Measurements from ENCODE around the gene STX1B.
A peak's percentile ranks its signal among the peaks of the same experiment; 100 is the strongest.

The STX1B gene

GRCh38 chr16:30979170-30980022 lies 31.0 kb downstream of the STX1B start:
- no peak for DNase-seq (ENCODE audit: low read depth)

GRCh38 chr16:30977502-30977901 lies 32.9 kb downstream of the STX1B start:
- DNase-seq (ENCODE audit: low read depth), result no peak

- no peak for DNase-seq (ENCODE audit: low read depth)
These were observed 34.0 kb downstream of the STX1B start for GRCh38 chr16:30976486-30976885.

- DNase-seq (ENCODE audit: low read depth), result no peak
These were observed 36.1 kb downstream of the STX1B start for GRCh38 chr16:30974348-30974747.

- DNase-seq (ENCODE audit: low read depth), result no peak
These were observed 37.6 kb downstream of the STX1B start for GRCh38 chr16:30972872-30973271.

GRCh38 chr16:30971298-30971697 lies 39.1 kb downstream of the STX1B start:
- DNase-seq (ENCODE audit: low read depth), result no peak

- DNase-seq (ENCODE audit: low read depth), result no peak
These were observed 41.1 kb downstream of the STX1B start for GRCh38 chr16:30969246-30969842.

GRCh38 chr16:30967795-30968194 lies 42.6 kb downstream of the STX1B start:
- DNase-seq (ENCODE audit: low read depth), result no peak

- no peak for DNase-seq (ENCODE audit: low read depth)
These were observed 44.3 kb downstream of the STX1B start for GRCh38 chr16:30966033-30966619.

- no peak for DNase-seq (ENCODE audit: low read depth)
These were observed 45.0 kb downstream of the STX1B start for GRCh38 chr16:30965436-30965835.

- no peak for DNase-seq (ENCODE audit: low read depth)
These were observed 45.7 kb downstream of the STX1B start for GRCh38 chr16:30964574-30965226.

GRCh38 chr16:30963925-30964511 lies 46.4 kb downstream of the STX1B start:
- DNase-seq (ENCODE audit: low read depth), result no peak

- no peak for DNase-seq (ENCODE audit: low read depth)
These were observed 49.1 kb downstream of the STX1B start for GRCh38 chr16:30961384-30961783.

GRCh38 chr16:30958175-30959079 lies 52.0 kb downstream of the STX1B start:
- DNase-seq (ENCODE audit: low read depth), result no peak

GRCh38 chr16:30957456-30958174 lies 52.8 kb downstream of the STX1B start, which contains the start of gene SETD1A:
TSS of gene SETD1A (plus strand) at chr16:30957754. CDS start at chr16:30958732, 978 bp downstream.
- DNase-seq (ENCODE audit: low read depth), result peak; percentile 96

- DNase-seq (ENCODE audit: low read depth), result peak; percentile 88
These were observed 53.6 kb downstream of the STX1B start for GRCh38 chr16:30956601-30957455.

- no peak for DNase-seq (ENCODE audit: low read depth)
These were observed 55.4 kb downstream of the STX1B start for GRCh38 chr16:30954993-30955392.

- peak; percentile 35 for DNase-seq (ENCODE audit: low read depth)
These were observed 56.8 kb downstream of the STX1B start for GRCh38 chr16:30953511-30954124.

GRCh38 chr16:30953111-30953510 lies 57.3 kb downstream of the STX1B start:
- DNase-seq (ENCODE audit: low read depth), result no peak

Data from stimulated activated CD8-positive, alpha-beta memory T cell treated with anti-CD3 and anti-CD28 coated beads, Interleukin-7, amount 100 ng/mL, for 24 hours (primary cell).